HFF-Myc (cell line): ENCODE results near the gene DRAP1.
"Not testable (repeated sequence)": the region's sequence is repeated elsewhere in the genome, so short reads cannot be mapped to it uniquely, and the experiment has no call there.

Source experiments
- DNase-seq: peaks from one replicate; pipeline ENCODE4 v3.0.0-alpha.2; 2011; ENCODE audit warnings: low read depth; ENCODE audit errors: extremely low read depth
- H3K4me3 ChIP-seq: replicated peaks from 2 replicates; pipeline ENCODE4 v1.5.1; 2011; ENCODE audit warnings: low read depth, mild to moderate bottlenecking, control low read depth, low read length
- TF ChIP-seq, protein P1 (sequence below): IDR thresholded peaks from 2 replicates; pipeline ENCODE4 v1.5.1; 2012; ENCODE audit warnings: mild to moderate bottlenecking, low read depth, low read length, control low read depth; ENCODE audit errors: missing control alignments

The DRAP1 gene

DNA sequence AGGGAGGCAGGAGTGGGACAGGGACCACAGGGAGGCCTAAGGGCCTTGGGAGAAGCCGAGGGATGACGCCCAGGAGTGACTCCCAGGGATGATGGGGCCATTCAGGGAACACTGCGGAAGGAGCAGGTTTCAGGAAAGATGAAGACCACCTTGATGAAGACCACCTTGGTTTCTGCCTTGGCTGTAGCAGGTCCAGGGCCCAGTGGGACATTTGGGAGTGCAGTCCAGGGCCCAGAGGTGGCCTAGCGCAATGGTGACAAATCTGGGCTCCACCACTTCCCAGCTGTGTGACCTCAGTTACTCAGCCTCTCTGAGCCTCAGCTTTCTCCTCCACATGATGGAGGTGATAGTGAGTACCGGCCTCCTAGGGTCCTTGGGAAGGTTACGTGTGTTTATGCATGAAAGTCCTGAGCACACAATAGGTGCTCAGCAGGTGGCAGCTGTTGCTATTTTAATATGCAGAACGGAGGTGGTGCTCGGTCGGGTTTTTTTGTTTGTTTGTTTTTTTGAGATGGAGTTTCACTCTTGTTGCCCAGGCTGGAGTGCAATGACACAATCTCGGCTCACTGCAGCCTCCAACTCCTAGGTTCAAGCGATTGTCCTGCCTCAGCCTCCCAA is 26.8 kb downstream of the DRAP1 start:
- TF ChIP-seq, protein P1, sequence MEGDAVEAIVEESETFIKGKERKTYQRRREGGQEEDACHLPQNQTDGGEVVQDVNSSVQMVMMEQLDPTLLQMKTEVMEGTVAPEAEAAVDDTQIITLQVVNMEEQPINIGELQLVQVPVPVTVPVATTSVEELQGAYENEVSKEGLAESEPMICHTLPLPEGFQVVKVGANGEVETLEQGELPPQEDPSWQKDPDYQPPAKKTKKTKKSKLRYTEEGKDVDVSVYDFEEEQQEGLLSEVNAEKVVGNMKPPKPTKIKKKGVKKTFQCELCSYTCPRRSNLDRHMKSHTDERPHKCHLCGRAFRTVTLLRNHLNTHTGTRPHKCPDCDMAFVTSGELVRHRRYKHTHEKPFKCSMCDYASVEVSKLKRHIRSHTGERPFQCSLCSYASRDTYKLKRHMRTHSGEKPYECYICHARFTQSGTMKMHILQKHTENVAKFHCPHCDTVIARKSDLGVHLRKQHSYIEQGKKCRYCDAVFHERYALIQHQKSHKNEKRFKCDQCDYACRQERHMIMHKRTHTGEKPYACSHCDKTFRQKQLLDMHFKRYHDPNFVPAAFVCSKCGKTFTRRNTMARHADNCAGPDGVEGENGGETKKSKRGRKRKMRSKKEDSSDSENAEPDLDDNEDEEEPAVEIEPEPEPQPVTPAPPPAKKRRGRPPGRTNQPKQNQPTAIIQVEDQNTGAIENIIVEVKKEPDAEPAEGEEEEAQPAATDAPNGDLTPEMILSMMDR, result no peak
- no peak for DNase-seq
- no peak overlapping the region for H3K4me3 ChIP-seq

DNA sequence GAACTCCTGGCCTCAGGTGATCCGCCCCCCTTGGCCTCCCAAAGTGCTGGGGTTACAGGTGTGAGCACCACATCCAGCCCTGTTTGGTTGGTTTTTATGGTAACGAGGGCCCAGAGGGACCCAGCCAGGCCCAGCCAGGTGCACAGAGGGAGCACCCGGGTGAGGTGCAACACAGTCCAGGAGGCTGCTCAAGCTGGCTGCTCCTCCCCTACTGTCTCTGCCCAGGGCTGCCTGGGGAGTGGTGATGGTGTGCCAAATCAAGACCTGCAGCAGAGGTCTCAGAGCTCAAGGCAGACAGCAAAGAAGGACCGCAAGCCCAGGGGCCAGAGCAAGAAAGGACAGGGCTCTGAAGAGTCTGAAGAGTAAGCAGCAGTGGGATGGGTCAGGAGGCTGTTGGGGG is 27.4 kb downstream of the DRAP1 start:
- TF ChIP-seq, protein P1, result no peak
- no peak overlapping the region for H3K4me3 ChIP-seq
- DNase-seq, result no peak

DNA sequence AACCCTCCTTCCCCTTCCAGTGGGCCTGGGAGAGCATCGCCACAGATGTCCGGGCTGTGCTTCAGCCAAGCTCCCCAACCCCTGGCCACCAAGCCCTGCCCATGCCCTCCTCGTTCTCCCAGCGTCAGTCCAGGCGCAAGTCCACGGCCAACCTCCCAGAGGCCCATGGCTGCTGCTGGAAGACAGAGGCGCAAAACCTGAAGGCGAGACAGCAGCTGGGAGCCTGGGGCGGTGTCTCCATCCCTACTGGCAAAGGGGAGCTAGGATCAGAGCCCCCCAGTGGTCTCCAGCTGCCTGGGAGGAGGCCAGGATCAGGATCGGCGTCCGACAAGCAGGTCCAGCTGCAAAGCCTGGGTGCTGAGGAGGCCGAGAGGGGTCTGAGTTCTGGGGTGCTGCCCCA is 27.9 kb downstream of the DRAP1 start:
- no peak overlapping the region for H3K4me3 ChIP-seq
- no peak for DNase-seq
- TF ChIP-seq, protein P1, result no peak

DNA sequence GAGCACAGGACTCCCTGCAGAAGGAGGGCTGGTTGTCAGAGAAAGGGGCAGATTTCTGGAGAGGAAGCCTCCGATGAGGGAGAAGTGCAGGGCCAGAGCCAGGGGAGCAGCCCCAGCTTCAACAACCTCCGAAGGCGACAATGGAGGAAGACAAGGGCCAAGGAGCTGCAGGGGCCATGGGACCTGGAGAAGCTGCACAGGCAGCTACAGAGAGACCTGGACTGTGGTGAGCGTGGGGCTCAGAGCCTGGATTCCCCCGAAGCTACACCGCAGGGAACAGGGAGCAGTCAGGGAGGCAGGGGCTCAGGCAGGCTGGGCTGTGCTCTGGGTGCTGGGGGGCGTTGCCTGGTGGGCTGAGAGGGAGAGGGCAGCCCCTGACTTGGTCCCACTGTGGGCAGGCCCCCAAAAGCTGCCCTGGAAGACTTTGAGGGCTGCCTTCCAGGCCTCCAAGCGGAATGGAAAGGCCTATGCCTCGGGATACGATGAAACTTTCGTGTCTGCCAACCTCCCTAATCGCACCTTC is 28.4 kb downstream of the DRAP1 start:
- TF ChIP-seq, protein P1, result no peak
- DNase-seq, result no peak

DNA sequence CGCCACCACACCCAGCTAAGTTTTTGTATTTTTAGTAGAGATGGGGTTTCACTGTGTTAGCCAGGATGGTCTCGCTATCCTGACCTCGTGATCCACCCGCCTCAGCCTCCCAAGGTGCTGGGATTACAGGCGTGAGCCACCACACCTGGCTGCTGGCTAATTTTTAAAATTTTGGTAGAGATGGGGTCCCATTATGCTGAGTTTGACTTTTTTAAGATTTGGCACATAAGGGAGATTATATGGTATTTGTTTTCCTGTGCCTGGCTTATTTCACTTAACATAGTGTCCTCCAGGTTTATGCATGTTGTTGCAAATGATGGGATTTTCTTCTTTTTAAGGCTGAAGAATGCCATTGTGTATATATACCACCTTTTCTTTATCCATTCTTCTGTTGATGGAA is 31.5 kb downstream of the DRAP1 start:
- not testable (repeated sequence) for DNase-seq, H3K4me3 ChIP-seq

More for the DNA sequence above, 28.4 kb downstream of the DRAP1 start:
- no peak overlapping the region for H3K4me3 ChIP-seq

DNA sequence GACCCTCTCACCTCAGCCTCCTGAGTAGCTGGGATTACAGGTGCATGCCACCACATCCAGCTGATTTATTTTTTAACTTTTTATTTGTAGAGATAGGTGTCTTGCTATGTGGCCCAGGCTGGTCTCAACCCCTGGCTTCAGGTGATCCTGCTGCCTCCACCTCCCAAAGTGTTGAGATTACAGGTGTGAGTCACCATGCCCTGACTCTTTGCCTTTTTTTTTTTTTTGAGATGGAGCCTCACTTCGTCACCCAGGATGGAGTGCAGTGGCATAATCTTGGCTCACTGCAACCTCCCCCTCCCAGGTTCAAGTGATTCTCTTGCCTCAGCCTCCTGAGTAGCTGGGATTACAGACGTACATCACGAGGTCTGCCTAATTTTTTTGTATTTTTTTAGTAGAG is 32.4 kb downstream of the DRAP1 start:
- not testable (repeated sequence) for DNase-seq, H3K4me3 ChIP-seq

DNA sequence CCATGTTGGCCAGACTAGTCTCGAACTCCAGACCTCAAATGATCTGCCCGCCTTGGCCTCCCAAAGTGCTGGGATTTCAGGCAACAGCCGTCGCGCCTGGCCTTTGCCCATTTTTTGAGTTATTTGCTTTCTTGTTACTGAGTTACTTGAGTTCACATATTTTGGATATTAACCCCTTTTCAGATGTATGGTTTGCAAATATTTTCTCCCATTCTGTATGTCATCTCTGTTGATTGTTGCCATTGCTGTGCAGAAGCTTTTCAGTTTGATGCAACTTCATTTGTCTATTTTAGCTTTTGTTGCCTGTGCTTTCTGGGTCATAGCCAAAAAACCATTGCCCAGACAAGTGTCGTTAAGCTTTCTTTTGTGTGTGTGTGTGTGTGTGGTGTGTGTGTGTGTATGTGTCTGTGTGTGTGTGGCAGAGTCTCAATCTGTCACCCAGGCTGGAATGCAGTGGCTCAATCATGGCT is 32.9 kb downstream of the DRAP1 start:
- no peak overlapping the region for H3K4me3 ChIP-seq
- no peak for DNase-seq
- TF ChIP-seq, protein P1, result no peak

DNA sequence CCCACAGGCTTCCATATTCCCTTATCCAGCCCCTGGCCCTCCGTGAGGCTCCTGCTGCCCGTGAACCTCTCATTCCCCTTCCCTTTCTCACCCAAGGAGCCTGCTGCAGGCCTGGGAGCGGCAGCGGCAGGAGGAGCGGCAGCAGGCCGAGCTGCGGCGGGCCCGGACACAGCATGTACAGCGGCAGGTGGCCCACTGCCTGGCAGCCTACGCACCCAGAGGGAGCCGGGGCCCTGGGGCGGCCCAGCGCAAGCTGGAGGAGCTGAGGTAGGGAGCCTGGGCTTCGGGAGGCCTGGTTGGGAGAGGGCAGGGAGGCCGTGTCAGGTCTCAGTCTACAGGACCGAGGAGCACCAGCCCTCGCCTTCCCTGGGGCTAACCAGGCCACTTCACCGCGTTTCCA is 34.2 kb downstream of the DRAP1 start:
- no peak for DNase-seq
- TF ChIP-seq, protein P1, result no peak
- no peak overlapping the region for H3K4me3 ChIP-seq
